ENCODE results near the gene MAPKAPK5. TPM values are rescaled to one million over a fixed set of nuclear protein-coding genes. Genes with fewer than 3 reads are reported as not detected.

The MAPKAPK5 gene
- total RNA-seq, 1 experiment from 2014 or later: 89.5 TPM

DNA sequence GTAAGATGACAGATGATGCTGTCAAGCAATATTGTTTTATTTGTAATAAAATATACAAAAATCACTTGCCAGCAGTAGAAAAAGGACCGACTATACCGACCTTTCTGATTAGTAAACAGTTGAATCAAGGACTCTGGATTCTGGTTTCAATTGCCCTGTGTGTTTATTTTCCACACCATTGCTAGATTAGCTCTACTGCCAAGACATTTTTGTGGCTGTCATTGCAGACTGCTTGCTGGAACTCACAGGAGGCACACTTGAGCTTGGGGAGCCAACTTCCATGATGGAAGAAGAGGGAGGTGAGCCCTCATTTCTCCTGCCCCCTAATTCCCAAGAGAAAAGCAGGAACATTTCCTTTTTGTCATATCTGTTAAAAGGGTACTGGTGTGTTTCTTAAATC is 51.3 kb downstream of the MAPKAPK5 start:
- Mint-ChIP-seq H3K4me3 (ENCODE audit: unreplicated experiment) (no peak overlapping the region), H3K36me3 (ENCODE audit: insufficient read depth, unreplicated experiment) (peaks cover 73% of the 10 kb centered on the region), H3K27me3 (ENCODE audit: insufficient read depth, unreplicated experiment) (no peaks in the 10 kb centered on the region), H3K27ac (ENCODE audit: unreplicated experiment) (no peak overlapping the region), H3K9me3 (ENCODE audit: unreplicated experiment) (no peaks in the 10 kb centered on the region), H3K4me1 (ENCODE audit: low read depth, unreplicated experiment) (no peaks in the 10 kb centered on the region)
- intact Hi-C loops (cut with micrococcal nuclease; ENCODE audit: unreplicated experiment): no loop called here
- DNase-seq: no peak
- no peaks in the 10 kb centered on the region for H3K4me1 ChIP-seq
- H3K36me3 ChIP-seq (ENCODE audit: control insufficient read depth, insufficient read depth, low read length): peaks cover 3% of the 10 kb centered on the region
- ChIA-PET POLR2A (no interaction called here), CTCF (interaction anchor here (0.7 kb wide), 1 partner anchor 120 kb away, joined by 6 read pairs; the partner anchor contains the start of gene ERP29)
- H3K27me3 ChIP-seq (replicated peaks; ENCODE audit: control insufficient read depth, insufficient read depth, low read length): no peaks in the 10 kb centered on the region
- no peak overlapping the region for H3K4me3 ChIP-seq (ENCODE audit: low read depth, low read length)
- no peak for TF ChIP-seq CTCF (IDR thresholded peaks at IDR 0.05; ENCODE audit: insufficient read depth in 1 of 2, low read depth in 1 of 2, low read length in 1 of 2, severe bottlenecking in 1 of 2, unreplicated experiment in 1 of 2)
- no peaks in the 10 kb centered on the region for H3K9me3 ChIP-seq
- BruUV-seq (replicated peaks): no TSS peak

DNA sequence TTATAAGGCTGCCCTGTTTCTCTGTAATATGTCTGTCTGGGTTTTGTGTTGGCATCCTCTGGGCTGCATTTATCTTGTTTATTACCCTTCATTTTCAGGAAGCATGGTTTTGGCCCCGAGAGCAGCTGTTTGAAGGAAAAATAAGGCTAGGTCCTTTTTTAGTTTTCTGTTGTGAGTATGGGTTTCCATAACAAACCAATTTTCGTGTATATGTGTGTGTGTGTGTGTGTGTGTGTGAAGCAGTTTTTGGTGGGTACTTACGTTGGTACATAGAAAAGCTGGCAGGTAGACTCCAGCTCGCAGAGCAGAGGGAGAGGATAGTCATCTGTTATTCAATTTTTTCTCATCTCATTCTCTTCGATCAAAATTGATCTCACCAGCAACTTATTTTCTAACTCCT is 52.5 kb downstream of the MAPKAPK5 start:
- Histone ChIP-seq H3K27me3 (replicated peaks; ENCODE audit: control insufficient read depth, insufficient read depth, low read length) (no peaks in the 10 kb centered on the region), H3K4me3 (ENCODE audit: low read depth, low read length) (no peak overlapping the region), H3K9me3 (no peaks in the 10 kb centered on the region), H3K4me1 (no peaks in the 10 kb centered on the region), H3K36me3 (ENCODE audit: control insufficient read depth, insufficient read depth, low read length) (peaks cover 3% of the 10 kb centered on the region)
- no peaks in the 10 kb centered on the region for H3K4me1 Mint-ChIP-seq (ENCODE audit: low read depth, unreplicated experiment)
- POLR2A ChIA-PET: no interaction called here
- no peak for DNase-seq
- intact Hi-C loops (cut with micrococcal nuclease; ENCODE audit: unreplicated experiment): no loop called here
- no peak for TF ChIP-seq CTCF (IDR thresholded peaks at IDR 0.05; ENCODE audit: insufficient read depth in 1 of 2, low read depth in 1 of 2, low read length in 1 of 2, severe bottlenecking in 1 of 2, unreplicated experiment in 1 of 2)
- BruUV-seq (replicated peaks): no TSS peak
- H3K9me3 Mint-ChIP-seq (ENCODE audit: unreplicated experiment): no peaks in the 10 kb centered on the region
- peaks cover 80% of the 10 kb centered on the region for H3K36me3 Mint-ChIP-seq (ENCODE audit: insufficient read depth, unreplicated experiment)
- no peak overlapping the region for H3K4me3 Mint-ChIP-seq (ENCODE audit: unreplicated experiment)
- H3K27me3 Mint-ChIP-seq (ENCODE audit: insufficient read depth, unreplicated experiment): no peaks in the 10 kb centered on the region
- CTCF ChIA-PET: no interaction called here
- no peak overlapping the region for H3K27ac Mint-ChIP-seq (ENCODE audit: unreplicated experiment)

DNA sequence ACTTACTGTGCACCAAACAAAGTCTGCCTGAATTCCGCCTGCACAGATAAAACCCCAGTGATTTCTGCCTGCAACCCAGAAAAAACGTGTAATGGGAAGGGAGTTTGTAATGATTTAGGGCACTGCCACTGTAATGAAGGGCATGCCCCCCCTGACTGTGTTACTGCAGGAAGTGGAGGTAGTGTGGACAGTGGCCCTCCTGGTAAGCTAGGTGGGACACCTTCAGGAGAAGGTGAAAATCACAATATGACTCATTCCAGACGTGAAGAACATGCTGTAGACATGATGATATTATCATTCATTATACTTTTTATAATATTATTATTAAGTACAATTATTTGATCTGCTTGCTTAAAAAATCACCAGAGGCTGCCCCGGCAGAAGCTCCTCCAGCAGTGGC is 59.2 kb downstream of the MAPKAPK5 start:
- POLR2A ChIA-PET: interaction anchor here (0.6 kb wide), 1 partner anchor 80 kb away, joined by 4 read pairs; no protein-coding TSS in a partner anchor
- Histone ChIP-seq H3K36me3 (ENCODE audit: control insufficient read depth, insufficient read depth, low read length) (no peaks in the 10 kb centered on the region; the same call in 1 of the 2 replicates), H3K9me3 (no peaks in the 10 kb centered on the region), H3K4me1 (no peaks in the 10 kb centered on the region), H3K27me3 (replicated peaks; ENCODE audit: control insufficient read depth, insufficient read depth, low read length) (no peaks in the 10 kb centered on the region), H3K4me3 (ENCODE audit: low read depth, low read length) (no peak overlapping the region)
- BruUV-seq (replicated peaks): no TSS peak
- TF ChIP-seq CTCF (IDR thresholded peaks at IDR 0.05; ENCODE audit: insufficient read depth in 1 of 2, low read depth in 1 of 2, low read length in 1 of 2, severe bottlenecking in 1 of 2, unreplicated experiment in 1 of 2): no peak
- H3K27me3 Mint-ChIP-seq (ENCODE audit: insufficient read depth, unreplicated experiment): no peaks in the 10 kb centered on the region
- no peak overlapping the region for H3K27ac Mint-ChIP-seq (ENCODE audit: unreplicated experiment)
- peaks cover 7% of the 10 kb centered on the region for H3K9me3 Mint-ChIP-seq (ENCODE audit: unreplicated experiment)
- DNase-seq: no peak
- intact Hi-C loops (cut with micrococcal nuclease; ENCODE audit: unreplicated experiment): no loop called here
- no peak overlapping the region for H3K4me3 Mint-ChIP-seq (ENCODE audit: unreplicated experiment)
- peaks cover 65% of the 10 kb centered on the region for H3K36me3 Mint-ChIP-seq (ENCODE audit: insufficient read depth, unreplicated experiment)
- no peaks in the 10 kb centered on the region for H3K4me1 Mint-ChIP-seq (ENCODE audit: low read depth, unreplicated experiment)
- CTCF ChIA-PET: no interaction called here

All from Caco-2 (cell line).